HG02852 (cell line): ENCODE data around the gene C19orf18.
"Not testable (repeated sequence)": the region's sequence is repeated elsewhere in the genome, so short reads cannot be mapped to it uniquely, and the experiment has no call there.

Source experiments
- ATAC-seq: cut with Tn5 transposase; IDR thresholded peaks from one replicate; pipeline ENCODE4 v1.9.1; 2021; ENCODE audit warnings: mild to moderate bottlenecking, moderate library complexity; ENCODE audit not compliant: unreplicated experiment

The C19orf18 gene

DNA sequence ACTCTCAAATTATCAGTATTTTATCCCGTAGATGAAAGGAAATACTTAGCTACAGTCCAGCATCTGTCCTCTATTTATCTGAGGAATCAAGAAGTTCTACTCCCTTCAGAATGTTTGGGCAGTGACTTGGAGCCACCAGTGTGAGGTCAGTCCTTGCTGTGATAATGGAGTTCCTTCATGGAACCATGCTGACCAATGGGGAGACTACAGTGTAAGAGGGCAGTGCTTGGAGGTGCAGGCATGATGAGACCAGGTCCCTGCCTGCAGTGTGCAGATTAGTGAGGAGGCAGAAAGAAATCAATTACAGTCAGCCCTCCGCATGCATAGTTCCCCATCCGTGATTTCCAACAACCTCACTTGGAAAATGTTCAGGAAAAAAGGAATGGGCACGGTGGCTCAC is at the start of gene C19orf18:
Gene C19orf18, minus strand, starts transcription at position 101 of the 400 bp plus-strand sequence. CDS start 102 bp downstream, outside the sequence.
- ATAC-seq: no peak

- ATAC-seq: no peak
These were observed 47.9 kb upstream of the C19orf18 start for GRCh38 chr19:58022283-58022660.

DNA sequence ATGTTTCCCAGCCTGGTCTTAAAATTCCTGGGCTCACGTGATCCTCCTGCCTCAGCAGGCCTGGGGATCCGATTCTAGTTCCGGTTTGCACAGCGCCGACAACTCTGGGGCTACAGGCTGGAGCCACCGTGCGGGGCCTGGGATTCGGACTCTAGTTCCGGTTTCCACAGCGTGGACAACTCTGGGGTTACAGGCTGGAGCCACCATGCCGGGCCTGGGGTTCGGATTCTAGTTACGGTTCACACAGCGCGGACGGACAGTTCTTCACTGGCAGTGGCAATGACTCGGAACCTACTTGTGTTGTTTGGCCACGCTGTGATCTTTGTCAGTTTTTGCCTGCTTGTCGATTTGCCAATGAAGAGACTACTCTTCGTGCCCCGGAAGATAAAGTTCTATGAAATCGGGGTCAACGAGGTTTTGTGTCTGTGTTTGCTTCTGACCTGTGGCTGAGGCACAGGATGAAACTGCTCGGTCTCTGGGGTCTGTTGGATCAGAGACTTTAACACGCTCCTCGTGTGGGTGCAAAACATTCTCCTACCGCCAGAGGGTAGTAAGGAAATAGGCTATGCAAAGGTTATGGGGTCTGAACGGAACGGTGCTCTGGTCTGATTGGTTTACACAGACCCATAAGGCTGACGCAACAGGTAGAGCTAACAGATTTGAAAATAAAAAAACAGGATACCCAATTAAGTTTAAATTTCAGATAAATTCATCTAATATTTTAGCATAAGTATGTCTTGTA is 47.4 kb upstream of the C19orf18 start:
- ATAC-seq: no peak

DNA sequence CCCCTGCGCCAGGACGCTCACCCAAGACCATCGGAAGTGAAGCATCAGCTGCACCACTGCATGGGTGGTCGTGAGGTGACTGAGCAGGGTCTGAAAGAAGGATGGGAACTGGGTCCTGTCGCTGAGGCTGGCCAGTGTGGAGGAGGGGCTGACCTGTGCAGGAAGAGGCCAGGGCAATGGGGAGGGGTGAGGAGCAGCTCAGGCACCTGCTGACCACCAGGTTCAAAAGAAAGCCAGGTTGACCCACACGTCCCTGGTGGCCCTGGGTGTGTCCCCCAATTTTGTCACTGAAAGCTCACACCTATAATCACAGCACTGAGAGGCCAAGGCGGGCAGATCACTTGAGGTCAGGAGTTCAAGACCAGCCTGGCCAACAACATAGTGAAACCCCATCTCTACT is 45.8 kb upstream of the C19orf18 start:
- ATAC-seq: no peak

GRCh38 chr19:58014141-58014540 is 39.8 kb upstream of the C19orf18 start:
- ATAC-seq: no peak

DNA sequence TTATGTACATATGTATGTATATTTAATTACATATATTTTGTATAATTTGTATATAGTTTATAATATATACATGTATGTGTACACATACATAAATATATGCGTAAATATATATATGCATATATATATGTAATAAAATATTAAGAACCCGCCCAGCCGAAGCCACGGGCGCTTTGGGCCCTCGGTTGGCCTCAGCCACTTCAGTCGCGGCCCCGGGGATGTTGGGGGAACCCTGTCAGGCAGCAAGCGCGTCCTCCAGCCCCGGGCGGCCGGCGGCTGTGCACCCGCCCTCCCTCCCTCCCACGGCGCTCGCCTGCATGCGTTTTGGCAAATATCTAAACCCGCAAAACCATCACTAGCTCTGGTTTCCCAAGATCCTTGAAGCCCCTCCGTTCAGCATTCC is 36.2 kb upstream of the C19orf18 start:
- ATAC-seq: no peak

DNA sequence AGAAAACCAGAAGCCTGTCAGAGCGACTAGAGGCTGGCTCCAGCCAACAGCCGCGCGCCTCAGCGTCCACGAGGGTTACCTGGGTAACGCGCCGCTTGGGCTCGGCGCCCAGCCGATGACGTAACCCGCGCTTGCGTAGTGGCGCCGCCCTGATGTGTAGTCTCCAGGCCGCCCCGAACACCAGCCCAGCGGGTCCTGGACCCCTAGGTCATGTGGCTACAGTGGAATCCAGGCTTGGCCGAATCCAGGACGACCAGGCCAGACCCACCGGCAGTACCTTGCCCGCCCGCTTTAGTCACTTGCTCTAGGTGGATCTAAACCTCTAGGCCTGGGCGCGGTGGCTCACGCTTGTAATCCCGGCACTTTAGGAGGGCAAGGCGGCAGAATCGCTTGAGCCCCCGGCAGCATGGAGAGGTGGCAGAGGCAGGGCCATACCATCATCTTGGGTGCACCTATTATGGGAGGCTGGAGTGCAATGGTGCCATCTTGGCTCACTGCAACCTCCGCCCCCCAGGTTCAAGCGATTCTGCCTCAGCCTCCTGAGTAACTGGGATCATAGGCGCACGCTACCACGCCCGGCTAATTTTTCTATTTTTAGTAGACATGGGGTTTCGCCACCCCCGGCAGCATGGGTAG is 35.5 kb upstream of the C19orf18 start:
- peak; percentile 72 for ATAC-seq

DNA sequence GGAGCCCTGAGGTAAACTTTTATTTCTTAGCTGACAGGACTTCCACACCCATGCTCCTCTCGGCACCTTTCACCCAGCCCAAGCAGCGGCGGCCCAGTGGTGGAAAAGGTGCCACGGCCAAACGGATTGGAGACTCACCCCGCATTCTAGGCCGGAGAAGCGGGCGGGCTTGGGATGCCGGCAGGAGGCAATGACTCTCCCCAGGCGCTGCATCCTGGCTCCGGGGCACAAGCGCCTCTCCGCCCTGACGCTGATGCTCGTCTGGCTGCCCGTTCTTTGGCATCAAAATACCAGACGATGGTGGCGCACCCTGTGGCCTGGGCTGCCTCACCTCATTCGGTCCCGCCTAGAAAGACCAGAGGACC is 34.9 kb upstream of the C19orf18 start:
- ATAC-seq: no peak

- not testable (repeated sequence) for ATAC-seq
These were observed 34.5 kb upstream of the C19orf18 start for GRCh38 chr19:58008877-58009276.

GRCh38 chr19:58007285-58007684 is 33.0 kb upstream of the C19orf18 start:
- ATAC-seq: no peak

- no peak for ATAC-seq
These were observed 29.0 kb upstream of the C19orf18 start for GRCh38 chr19:58003174-58003828.

DNA sequence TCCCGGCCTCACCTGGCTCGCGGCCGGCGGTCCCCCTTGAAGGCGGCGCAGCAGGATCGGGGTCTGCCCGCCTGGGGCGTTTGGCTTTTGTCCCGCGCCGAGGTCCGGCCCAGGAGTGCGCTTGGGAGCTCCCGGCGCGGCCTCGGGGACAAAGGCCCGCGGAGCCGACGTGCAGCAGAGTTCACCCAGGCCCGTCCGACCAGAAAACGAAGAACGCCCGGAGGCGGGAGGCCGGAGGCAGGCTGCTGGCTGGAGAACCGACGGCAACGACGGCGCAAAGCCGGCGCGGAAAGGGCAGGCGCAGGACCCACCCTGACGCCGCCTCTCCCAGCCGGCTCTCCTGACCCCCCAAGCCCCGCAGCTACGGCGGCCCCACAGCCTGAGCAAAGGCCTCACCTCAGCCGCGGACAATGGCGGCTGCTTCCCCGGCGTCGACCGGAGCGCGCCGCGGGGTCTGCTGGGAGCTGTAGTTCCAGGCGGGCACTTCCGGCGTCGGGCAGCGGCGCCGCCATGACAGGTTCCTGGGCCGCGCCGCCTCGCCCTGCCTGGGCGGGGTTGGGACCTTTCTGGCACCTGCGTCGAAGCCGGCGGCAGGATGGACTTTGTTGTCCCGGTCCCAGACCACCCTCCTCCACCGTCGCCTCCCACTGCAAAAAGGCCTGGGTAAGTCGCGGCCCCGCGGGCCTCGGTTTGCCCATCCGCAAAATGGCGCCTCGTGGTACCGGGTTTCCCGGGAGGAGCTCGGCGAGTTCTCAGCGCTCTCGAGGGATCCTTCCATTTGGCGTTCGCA is 28.2 kb upstream of the C19orf18 start, which contains the start of gene ZNF606:
Gene ZNF606, minus strand, starts transcription at position 437 of the 790 bp plus-strand sequence. CDS start 1,501 bp downstream, outside the sequence.
- ATAC-seq: peak; percentile 88

DNA sequence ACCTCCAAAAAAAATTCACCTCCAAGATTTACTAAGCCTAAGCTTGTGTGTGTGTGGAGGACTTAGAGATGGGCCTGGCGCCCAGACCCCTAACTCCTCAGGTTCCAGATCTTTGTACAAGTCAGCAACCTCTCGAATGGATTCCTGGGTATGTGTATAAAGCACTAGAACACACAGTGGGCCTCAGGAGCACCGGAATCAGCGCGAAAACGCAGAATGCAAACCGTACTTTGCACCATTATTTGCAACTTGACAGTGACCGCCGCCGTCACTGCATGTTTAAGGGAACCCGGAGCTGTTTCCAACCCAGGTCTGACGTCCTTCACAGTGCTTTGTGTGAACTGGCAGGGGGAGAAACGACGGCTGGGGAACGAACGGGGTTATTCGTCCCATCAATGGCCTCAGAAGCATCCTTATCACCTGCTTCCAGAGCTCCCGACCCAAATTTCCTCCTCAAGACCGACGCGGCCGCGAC is 27.6 kb upstream of the C19orf18 start:
- ATAC-seq: peak; percentile 14

DNA sequence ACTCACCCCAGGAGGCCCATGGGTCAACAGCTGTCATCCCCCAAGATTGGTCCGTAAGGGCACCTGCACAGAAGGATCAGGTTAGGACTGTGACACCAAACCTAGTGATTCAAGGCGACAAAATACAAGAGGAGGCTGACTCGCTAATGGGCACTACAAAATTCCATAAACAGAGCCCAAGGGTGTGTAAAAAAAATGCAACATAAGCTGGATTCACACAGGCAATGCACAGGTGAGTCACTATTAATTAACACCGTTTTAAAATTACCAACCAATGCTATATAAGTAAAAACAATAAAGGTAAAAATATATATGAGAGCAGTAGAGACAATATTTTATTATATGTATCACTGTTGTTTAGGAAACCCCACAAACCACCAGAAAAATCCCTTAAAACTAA is 26.3 kb upstream of the C19orf18 start:
- no peak for ATAC-seq

DNA sequence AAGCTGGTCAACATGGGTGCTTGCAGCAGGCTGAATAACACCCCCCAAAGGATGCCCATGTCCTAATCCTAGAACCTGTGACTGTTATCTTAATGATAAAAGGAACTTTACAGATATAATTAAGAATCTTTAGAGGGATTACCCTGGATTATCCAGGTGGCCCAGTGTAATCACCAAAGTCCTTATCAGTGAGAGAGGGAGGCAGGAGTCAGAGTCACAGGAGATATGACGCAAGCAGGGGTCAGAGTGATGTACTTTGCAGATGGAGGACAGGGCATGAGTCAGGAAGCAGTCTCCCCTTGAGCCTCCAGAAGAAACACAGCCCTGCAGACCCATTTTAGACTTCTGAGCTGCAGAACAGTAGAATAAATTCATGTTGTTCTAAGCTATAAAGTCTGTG is 18.5 kb upstream of the C19orf18 start:
- no peak for ATAC-seq

GRCh38 chr19:57978586-57979289 is 4.4 kb upstream of the C19orf18 start:
- ATAC-seq: no peak

GRCh38 chr19:57964761-57965160 is 9.6 kb downstream of the C19orf18 start:
- no peak for ATAC-seq

DNA sequence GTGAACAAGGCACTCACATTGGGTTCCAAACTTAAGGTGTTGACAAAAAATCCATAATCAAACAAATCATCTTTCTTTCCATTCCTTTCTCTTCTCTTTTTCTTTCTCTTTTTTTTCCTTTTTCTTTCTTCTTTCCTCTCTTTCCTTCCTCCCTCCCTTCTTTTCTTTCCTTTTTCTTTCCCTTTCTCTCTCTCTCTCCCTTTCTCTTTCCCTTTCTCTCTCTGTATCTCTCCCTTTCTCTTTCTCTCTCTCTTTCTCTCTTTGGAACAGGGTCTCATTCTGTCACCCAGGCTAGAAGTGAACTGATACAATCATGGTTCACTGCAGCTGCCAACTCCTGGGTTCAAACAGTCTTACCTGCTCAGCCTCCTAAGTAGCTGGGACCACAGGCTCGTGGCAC is 12.5 kb downstream of the C19orf18 start:
- ATAC-seq: no peak

DNA sequence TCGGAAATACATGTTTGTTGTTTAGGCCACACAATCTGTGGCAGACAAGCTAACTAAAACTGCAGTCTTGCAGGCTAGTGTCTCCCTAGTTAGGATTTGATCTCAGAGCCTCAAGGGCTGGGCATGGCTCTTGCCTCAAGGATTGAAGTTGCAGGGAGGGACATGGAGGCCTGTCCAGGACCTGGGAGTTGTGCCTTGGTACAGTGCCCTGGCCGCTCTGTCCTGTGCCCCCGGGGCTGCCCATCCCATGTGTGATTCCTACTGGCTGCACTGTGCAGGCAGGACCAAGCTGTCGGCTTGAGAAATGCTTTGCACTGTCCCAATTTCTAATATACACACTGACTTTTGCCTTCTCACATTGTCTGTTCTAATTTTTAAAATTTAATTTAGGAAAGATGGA is 19.3 kb downstream of the C19orf18 start:
- ATAC-seq: no peak

GRCh38 chr19:57949702-57950101 is 24.6 kb downstream of the C19orf18 start:
- no peak for ATAC-seq
